Activated naive CD4-positive, alpha-beta T cell treated with anti-CD3 and anti-CD28 coated beads, Interleukin-2, amount 10 ng/mL, durations not matched to agents 7 days and 5 days (primary cell): ENCODE data around the gene FLRT3.

Experiments used
- CTCF ChIA-PET: fragments of 350-600 bp; sonication (Branson Sonifier 250); formaldehyde crosslinking; loops from one replicate; lab custom pipeline; 2021; ENCODE audit warnings: antibody characterized with exemption; lab: Charles Lee
- DNase-seq: peaks from one replicate; pipeline ENCODE4 v3.0.0-alpha.2; 2020
- H3K27ac Mint-ChIP-seq: one replicate; pipeline ENCODE4 v1.8.0; 2021; ENCODE audit warnings: mild to moderate bottlenecking, moderate library complexity, mixed read lengths
- H3K27me3 Mint-ChIP-seq: one replicate; pipeline ENCODE4 v1.8.0; 2021; ENCODE audit warnings: mild to moderate bottlenecking, mixed read lengths
- H3K36me3 Mint-ChIP-seq: one replicate; pipeline ENCODE4 v1.8.0; 2021; ENCODE audit warnings: mixed read lengths
- H3K4me1 Mint-ChIP-seq: one replicate; pipeline ENCODE4 v1.8.0; 2021; ENCODE audit warnings: mixed read lengths
- H3K4me3 Mint-ChIP-seq: one replicate; pipeline ENCODE4 v1.8.0; 2021; ENCODE audit warnings: mild to moderate bottlenecking, moderate library complexity, mixed read lengths
- H3K9me3 Mint-ChIP-seq: one replicate; pipeline ENCODE4 v1.8.0; 2021; ENCODE audit warnings: mixed read lengths

The FLRT3 gene

DNA sequence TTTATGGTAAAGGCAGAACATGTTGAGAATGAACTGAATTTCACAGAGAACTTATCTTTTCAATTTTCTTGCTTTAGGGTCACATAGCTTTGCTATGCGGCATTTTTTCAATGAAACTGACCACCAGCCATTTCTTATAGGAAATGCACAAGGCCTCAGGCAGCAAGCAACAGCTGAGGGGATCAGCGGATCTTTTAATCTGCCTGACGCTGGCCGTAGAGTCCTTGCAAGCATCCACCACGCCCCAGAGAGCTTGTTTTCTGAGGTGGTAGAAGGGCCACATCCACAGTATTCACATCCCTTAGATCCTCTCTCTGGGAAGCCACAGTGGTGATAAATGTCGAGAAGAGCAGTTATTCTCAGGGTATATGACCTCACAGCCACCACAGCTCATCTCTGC is 34.3 kb downstream of the FLRT3 start:
- DNase-seq: no peak
- no peak overlapping the region for H3K27ac Mint-ChIP-seq
- no peaks in the 10 kb centered on the region for H3K4me1 Mint-ChIP-seq
- no peaks in the 10 kb centered on the region for H3K27me3 Mint-ChIP-seq
- H3K9me3 Mint-ChIP-seq: peaks cover 4% of the 10 kb centered on the region
- no peak overlapping the region for H3K4me3 Mint-ChIP-seq
- CTCF ChIA-PET: no interaction called here
- H3K36me3 Mint-ChIP-seq: no peaks in the 10 kb centered on the region

DNA sequence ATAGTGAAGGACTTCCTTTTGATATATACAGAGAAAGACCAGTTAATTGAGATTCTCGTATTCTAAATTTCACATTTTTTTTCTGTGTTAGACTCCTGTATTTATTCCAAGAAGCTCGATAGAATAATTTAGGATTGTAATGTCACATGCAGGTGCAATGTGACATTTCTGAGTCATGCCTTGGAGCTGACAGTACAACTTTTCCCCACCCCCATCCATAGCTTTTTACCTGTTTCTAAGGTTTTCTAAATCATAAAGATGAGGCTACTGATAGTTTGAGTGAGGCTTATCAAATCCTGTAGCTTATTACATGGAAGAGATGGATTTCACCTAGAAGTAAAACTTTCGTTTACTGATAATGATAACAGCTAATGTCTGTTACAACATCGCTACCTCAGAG is 37.6 kb downstream of the FLRT3 start:
- no peak for DNase-seq
- CTCF ChIA-PET: no interaction called here
- Mint-ChIP-seq H3K27me3 (no peaks in the 10 kb centered on the region), H3K27ac (no peak overlapping the region), H3K4me3 (no peak overlapping the region), H3K9me3 (peaks cover 6% of the 10 kb centered on the region), H3K4me1 (no peaks in the 10 kb centered on the region), H3K36me3 (no peaks in the 10 kb centered on the region)

DNA sequence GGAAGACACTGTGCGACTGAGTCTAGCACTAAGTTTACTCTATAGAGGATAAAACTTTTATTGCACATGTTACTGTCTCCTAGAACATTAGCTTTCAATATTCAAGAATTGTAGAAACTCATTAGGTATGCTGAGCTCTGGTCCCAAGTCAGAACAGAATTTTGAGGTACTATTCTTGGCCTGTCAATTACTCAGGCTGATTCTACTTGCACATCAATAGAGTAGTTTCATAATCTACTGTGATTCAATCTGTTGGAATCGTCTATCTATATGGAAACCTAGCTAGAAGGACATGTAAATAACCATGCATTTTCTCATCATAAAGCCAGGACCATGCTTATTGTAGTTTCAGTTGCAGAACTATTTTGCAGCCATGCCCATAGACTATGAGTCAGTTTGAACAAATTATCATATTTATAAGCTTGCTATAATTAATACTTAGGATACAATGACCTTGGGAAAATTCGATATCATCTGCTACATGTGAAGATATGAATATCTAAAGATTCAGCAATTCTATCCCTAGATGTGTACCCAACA is 41.6 kb downstream of the FLRT3 start:
- H3K27me3 Mint-ChIP-seq: no peaks in the 10 kb centered on the region
- CTCF ChIA-PET: no interaction called here
- no peaks in the 10 kb centered on the region for H3K4me1 Mint-ChIP-seq
- H3K4me3 Mint-ChIP-seq: no peak overlapping the region
- H3K9me3 Mint-ChIP-seq: peaks cover 6% of the 10 kb centered on the region
- no peak overlapping the region for H3K27ac Mint-ChIP-seq
- DNase-seq: no peak
- H3K36me3 Mint-ChIP-seq: no peaks in the 10 kb centered on the region

DNA sequence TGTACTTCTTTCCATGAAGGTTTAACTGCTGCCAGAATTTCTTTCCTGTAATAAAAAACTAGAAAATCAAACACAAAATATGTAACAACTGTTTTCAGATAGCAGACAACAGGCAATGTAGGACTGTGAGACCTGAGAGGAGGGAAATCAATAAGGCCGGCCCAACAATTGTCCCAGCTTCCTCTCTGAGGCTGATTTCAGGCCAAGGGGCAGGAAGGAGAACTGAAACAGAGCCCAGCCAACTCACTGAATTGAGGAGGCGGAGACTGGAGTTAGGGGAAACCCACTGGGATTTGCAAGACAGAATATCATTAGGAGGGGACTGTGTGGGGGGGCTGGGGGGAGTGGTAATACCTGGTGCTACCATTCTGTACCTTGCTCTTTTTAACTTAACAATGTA is 42.2 kb downstream of the FLRT3 start:
- no peak overlapping the region for H3K27ac Mint-ChIP-seq
- CTCF ChIA-PET: no interaction called here
- H3K9me3 Mint-ChIP-seq: peaks cover 6% of the 10 kb centered on the region
- no peak for DNase-seq
- no peaks in the 10 kb centered on the region for H3K36me3 Mint-ChIP-seq
- no peaks in the 10 kb centered on the region for H3K4me1 Mint-ChIP-seq
- no peak overlapping the region for H3K4me3 Mint-ChIP-seq
- no peaks in the 10 kb centered on the region for H3K27me3 Mint-ChIP-seq

DNA sequence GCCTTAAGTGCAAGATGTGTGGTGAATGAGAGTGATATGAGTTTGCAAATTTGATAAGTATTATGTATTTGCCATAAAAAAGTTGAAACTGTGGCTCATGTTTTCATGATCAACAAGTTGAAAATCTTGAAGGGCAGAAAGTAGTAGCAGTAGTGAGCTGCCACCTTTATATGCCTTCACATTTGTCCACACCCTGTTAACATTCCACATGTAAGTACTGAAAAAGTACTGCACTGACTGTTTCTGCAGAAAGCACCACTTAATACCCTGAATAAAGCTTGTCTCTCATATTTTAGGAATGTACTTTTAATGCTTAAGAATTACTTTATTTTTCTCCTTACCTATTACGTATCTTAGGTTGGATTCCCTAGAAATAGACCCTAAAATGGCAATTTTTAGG is 45.9 kb downstream of the FLRT3 start:
- CTCF ChIA-PET: no interaction called here
- Mint-ChIP-seq H3K4me3 (no peak overlapping the region), H3K27ac (no peak overlapping the region), H3K9me3 (peaks cover 7% of the 10 kb centered on the region), H3K27me3 (no peaks in the 10 kb centered on the region), H3K36me3 (no peaks in the 10 kb centered on the region), H3K4me1 (no peaks in the 10 kb centered on the region)
- no peak for DNase-seq

DNA sequence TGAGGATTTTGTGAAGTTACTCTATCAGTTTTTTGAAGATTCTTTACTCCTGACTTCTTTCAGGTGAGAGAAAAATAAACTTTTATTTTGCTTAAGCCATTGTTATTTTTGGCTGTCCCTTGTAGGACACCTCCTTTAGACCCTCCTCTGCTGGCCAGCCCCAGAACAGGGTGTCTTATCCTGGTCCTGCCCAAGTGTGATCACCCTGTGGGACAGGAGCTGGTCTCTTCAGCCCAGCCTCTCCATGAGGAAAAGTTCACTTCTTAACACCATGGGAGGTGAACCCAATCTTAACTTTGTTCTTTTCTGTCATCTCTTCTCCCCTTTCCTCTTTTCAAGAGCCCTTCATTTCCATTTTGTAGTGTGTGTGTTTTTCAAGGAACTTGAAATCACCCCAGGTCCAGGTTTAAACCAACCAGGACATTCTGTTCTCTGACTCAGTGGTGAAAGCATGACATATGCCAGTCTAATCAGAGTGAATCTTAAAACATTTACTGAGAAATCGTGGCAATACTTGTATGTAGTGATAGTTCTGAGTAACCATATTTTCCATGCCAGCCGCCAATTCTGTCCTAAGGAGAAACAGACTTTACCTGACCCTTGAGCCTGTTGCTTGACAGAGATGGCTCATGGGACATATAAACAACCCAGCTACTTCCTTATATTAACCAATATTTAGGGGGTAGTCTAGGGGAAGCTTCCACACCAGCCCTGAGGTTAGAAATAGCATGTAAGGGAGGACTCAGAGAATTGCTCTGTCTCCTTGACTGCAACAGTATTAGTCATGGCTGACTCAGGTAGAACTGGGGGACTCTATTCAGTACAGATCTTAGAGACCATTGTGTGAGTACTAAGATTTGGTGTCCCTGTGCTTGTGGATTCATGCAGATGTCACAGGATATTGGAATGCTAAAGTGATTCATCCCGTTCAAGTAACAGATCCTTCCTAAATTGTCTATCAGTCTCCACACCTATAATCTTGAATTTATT is 48.8 kb downstream of the FLRT3 start:
- no peak overlapping the region for H3K27ac Mint-ChIP-seq
- CTCF ChIA-PET: no interaction called here
- no peak overlapping the region for H3K4me3 Mint-ChIP-seq
- H3K4me1 Mint-ChIP-seq: no peaks in the 10 kb centered on the region
- H3K9me3 Mint-ChIP-seq: peaks cover 6% of the 10 kb centered on the region
- H3K27me3 Mint-ChIP-seq: no peaks in the 10 kb centered on the region
- H3K36me3 Mint-ChIP-seq: no peaks in the 10 kb centered on the region
- no peak for DNase-seq

DNA sequence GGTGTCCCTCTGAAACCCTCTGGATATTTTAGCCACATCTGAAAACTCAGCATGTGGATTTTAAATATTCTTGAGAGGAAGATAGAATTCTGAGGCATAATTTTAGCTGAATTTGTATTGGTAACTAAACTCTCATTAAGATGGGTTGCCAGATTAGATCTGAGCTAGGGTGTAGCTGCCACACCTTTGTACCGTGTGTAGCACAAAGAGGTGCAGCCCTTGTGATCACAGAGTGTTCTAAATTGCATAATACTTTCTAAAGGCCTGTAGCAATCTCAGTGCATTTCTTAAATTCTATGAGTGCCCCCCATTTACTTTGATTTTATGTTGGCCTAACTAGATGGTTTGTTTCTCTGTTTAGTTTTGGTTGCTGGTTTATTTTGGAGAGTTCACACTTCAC is 53.0 kb downstream of the FLRT3 start:
- Mint-ChIP-seq H3K36me3 (no peaks in the 10 kb centered on the region), H3K27ac (no peak overlapping the region), H3K4me3 (no peak overlapping the region), H3K4me1 (no peaks in the 10 kb centered on the region), H3K9me3 (peaks cover 9% of the 10 kb centered on the region), H3K27me3 (no peaks in the 10 kb centered on the region)
- CTCF ChIA-PET: no interaction called here
- DNase-seq: no peak

DNA sequence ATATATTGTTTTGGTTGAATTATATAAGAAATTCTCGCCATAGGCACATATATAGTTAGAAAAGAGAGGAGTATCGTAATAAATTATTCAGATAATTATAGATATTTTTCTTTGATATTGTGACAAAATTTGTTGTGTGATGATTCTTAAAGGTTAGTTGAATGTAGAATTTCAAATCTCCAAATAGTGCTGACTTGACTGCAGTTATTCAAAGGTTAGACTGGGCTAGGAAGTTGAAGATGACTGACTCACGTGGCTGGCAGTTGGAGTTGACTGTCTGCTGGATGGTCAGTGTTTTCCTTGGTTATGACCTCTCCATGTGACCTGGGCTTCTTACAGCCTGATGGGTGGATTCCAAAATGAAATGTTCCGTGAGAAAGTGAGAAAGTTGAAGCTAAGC is 55.3 kb downstream of the FLRT3 start:
- no peaks in the 10 kb centered on the region for H3K4me1 Mint-ChIP-seq
- H3K4me3 Mint-ChIP-seq: no peak overlapping the region
- no peak overlapping the region for H3K27ac Mint-ChIP-seq
- peaks cover 7% of the 10 kb centered on the region for H3K9me3 Mint-ChIP-seq
- CTCF ChIA-PET: no interaction called here
- DNase-seq: no peak
- no peaks in the 10 kb centered on the region for H3K36me3 Mint-ChIP-seq
- H3K27me3 Mint-ChIP-seq: no peaks in the 10 kb centered on the region
